CD8-positive, alpha-beta memory T cell (primary cell): ENCODE data around the gene TRAF4. TPM values are rescaled to one million over a fixed set of nuclear protein-coding genes. Genes with fewer than 3 reads are reported as not detected.
"Not testable (repeated sequence)": the region's sequence is repeated elsewhere in the genome, so short reads cannot be mapped to it uniquely, and the experiment has no call there.

Source experiments
- CTCF ChIA-PET: fragments of 350-600 bp; sonication (Branson Sonifier 250); formaldehyde crosslinking; loops from one replicate; lab custom pipeline; 2021; ENCODE audit warnings: antibody characterized with exemption; lab: Charles Lee
- POLR2A ChIA-PET: fragments of 350-600 bp; sonication (Branson Sonifier 250); formaldehyde crosslinking; loops from one replicate; lab custom pipeline; 2021; ENCODE audit warnings: antibody characterized with exemption; lab: Charles Lee
- DNase-seq, 5 donors: peaks; one replicate each; pipeline versions ENCODE4 v3.0.0 to v3.0.0-alpha.2; 2020 to 2022; ENCODE audit warnings: mixed read lengths in 1 of 5
- H3K27ac ChIP-seq: one replicate; pipeline ENCODE4 v1.7.0; 2013; ENCODE audit warnings: low read depth, mild to moderate bottlenecking, low read length, moderate library complexity
- H3K27me3 ChIP-seq: 2 replicates; pipeline ENCODE4 v1.7.0; 2013; ENCODE audit warnings: low read length, mild to moderate bottlenecking; ENCODE audit not compliant: insufficient read depth, poor library complexity, severe bottlenecking
- H3K36me3 ChIP-seq: 2 replicates; pipeline ENCODE4 v1.7.0; 2013; ENCODE audit warnings: mild to moderate bottlenecking, low read length, moderate library complexity; ENCODE audit not compliant: insufficient read depth
- H3K4me1 ChIP-seq: 2 replicates; pipeline ENCODE4 v1.7.0; 2013; ENCODE audit warnings: mild to moderate bottlenecking, low read length, moderate library complexity; ENCODE audit not compliant: insufficient read depth
- H3K4me3 ChIP-seq: 2 replicates; pipeline ENCODE4 v1.7.0; 2013; ENCODE audit warnings: mild to moderate bottlenecking, low read length
- H3K9me3 ChIP-seq: 2 replicates; pipeline ENCODE4 v1.7.0; 2013; ENCODE audit warnings: mild to moderate bottlenecking, low read length
- H3K27ac Mint-ChIP-seq, 8 donors: one replicate each; pipeline ENCODE4 v1.8.0; 2020 to 2021; ENCODE audit warnings: mixed read lengths in 8 of 8, mild to moderate bottlenecking in 6 of 8, inconsistent platforms in 3 of 8, moderate library complexity in 3 of 8
- H3K27me3 Mint-ChIP-seq, 2 donors: one replicate each; pipeline ENCODE4 v1.8.0; 2020 to 2021; ENCODE audit warnings: mixed read lengths in 2 of 2, mild to moderate bottlenecking in 1 of 2, moderate library complexity in 1 of 2
- H3K36me3 Mint-ChIP-seq, 3 donors: one replicate each; pipeline ENCODE4 v1.8.0; 2020 to 2021; ENCODE audit warnings: mixed read lengths in 3 of 3, inconsistent platforms in 1 of 3, mild to moderate bottlenecking in 1 of 3
- H3K4me1 Mint-ChIP-seq, 3 donors: one replicate each; pipeline ENCODE4 v1.8.0; 2020 to 2021; ENCODE audit warnings: mixed read lengths in 3 of 3, inconsistent platforms in 1 of 3, mild to moderate bottlenecking in 1 of 3
- H3K4me3 Mint-ChIP-seq, 7 donors: one replicate each; pipeline ENCODE4 v1.8.0; 2020 to 2021; ENCODE audit warnings: mixed read lengths in 7 of 7, mild to moderate bottlenecking in 6 of 7, moderate library complexity in 4 of 7, inconsistent platforms in 2 of 7
- H3K9me3 Mint-ChIP-seq, 5 donors: one replicate each; pipeline ENCODE4 v1.8.0; 2020 to 2022; ENCODE audit warnings: mixed read lengths in 5 of 5, mild to moderate bottlenecking in 3 of 5, moderate library complexity in 2 of 5, inconsistent platforms in 1 of 5
- polyA plus RNA-seq: library from polyadenylated mRNA; unstranded; fragments of 300-500 nt; fragmentation: Illumina TruSeq; gene quantifications from one replicate; pipeline ENCODE4 v1.2.3, GENCODE V29; 2021
- total RNA-seq, 2 experiments: library from RNA; stranded (reverse); gene quantifications; one replicate each; pipeline ENCODE4 v1.2.3, GENCODE V29; 2021

TRAF4 gene
- total and polyA plus RNA-seq, 3 experiments from 2014 or later, result 2.7 to 182 (median 176) TPM

DNA sequence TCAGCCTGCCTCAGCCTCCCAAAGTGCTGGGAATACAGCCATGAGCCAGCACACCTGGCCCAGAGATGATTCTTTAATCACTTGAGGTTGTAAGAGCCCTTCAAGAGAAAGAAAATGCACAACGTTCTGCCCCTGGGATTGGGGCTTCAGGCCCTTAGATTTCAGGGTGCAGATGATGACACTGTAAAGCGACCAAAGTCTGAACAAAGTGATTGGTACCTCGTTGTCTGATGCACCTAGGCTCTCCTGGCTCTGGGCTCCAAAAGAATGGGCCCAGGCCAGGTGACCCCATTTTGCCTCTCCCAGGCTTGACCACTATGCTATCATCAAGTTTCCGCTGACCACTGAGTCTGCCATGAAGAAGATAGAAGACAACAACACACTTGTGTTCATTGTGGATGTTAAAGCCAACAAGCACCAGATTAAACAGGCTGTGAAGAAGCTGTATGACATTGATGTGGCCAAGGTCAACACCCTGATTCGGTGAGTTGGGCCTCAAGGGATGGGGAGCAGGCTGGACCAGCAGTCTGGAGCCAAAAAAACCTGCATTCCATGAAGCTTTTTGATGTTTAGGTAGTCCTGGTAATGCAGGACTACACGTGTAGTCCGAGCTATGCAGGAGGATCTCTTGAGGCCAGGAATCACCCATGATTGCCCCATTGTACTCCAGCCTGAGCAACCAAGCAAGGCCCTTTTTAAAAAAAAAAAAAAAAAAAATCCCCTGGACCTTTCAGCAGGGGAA is 21.2 kb upstream of the TRAF4 start:
- peak overlapping the region; percentile 32 for H3K27ac ChIP-seq
- no peak for DNase-seq
- no peaks in the 10 kb centered on the region for H3K9me3 ChIP-seq
- H3K4me3 Mint-ChIP-seq, result peak overlapping the region in 6 of 7 donors; percentile 15 to 99 (median 72)
- POLR2A ChIA-PET, result interaction anchor here (0.6 to 4.1 kb wide), 5 partner anchors 12 to 229 kb away, joined by 3 to 65 read pairs (median 4); partner anchors contain the start of genes BLTP2, PHF12 and PROCA1
- peaks cover 66 to 85% (median 71%) of the 10 kb centered on the region in 3 donors for H3K4me1 Mint-ChIP-seq
- peaks cover 46% of the 10 kb centered on the region for H3K4me1 ChIP-seq
- H3K36me3 ChIP-seq, result peaks cover 35% of the 10 kb centered on the region
- H3K27me3 Mint-ChIP-seq, result peaks cover 0 to 8% of the 10 kb centered on the region in 2 donors
- peak overlapping the region in 7 of 8 donors; percentile 33 to 96 (median 93) for H3K27ac Mint-ChIP-seq
- no peaks in the 10 kb centered on the region for H3K27me3 ChIP-seq
- H3K9me3 Mint-ChIP-seq, result no peaks in the 10 kb centered on the region
- H3K4me3 ChIP-seq, result no peak overlapping the region
- CTCF ChIA-PET, result interaction anchor here (1.4 to 14.8 kb wide), 2 partner anchors 11 to 24 kb away, joined by 3 to 579 read pairs; partner anchors contain the start of genes PROCA1 and TRAF4
- H3K36me3 Mint-ChIP-seq, result peaks cover 3 to 60% (median 19%) of the 10 kb centered on the region in 3 donors

DNA sequence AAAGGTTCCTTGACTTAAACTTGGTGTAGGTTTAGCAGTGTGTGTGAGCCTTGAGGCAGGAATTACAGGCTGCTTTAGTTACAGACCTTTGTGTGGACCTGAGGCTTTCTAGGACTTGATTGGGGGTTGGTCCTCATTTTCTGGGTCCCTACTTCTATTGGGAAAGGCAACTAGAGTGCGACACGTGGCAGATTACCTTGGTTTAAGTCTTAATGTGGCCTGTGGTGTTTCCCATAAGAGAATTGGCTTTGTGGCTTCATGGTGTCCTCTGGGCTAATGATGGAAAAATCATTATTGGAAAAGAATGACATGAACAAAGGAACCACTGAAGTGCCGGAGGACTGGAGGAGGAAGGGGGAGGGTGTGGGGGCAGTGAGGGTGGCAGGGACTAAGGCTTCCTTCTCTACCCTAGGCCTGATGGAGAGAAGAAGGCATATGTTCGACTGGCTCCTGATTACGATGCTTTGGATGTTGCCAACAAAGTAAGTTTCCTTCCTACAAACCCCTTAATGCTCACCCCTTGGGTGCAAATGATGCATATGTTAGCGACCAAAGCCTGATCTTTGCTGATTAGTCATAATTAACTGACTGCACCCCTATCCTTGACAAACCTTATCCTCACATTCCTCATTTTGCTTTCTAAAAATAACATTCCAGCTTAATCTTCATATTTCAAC is 20.5 kb upstream of the TRAF4 start:
- H3K4me3 ChIP-seq, result no peak overlapping the region
- Mint-ChIP-seq H3K4me1 (peaks cover 69 to 89% (median 76%) of the 10 kb centered on the region in 3 donors), H3K9me3 (no peaks in the 10 kb centered on the region), H3K27me3 (peaks cover 0 to 11% of the 10 kb centered on the region in 2 donors), H3K36me3 (peaks cover 3 to 66% (median 19%) of the 10 kb centered on the region in 3 donors), H3K4me3 (peak overlapping the region in 6 of 7 donors; percentile 13 to 89 (median 33)), H3K27ac (peak overlapping the region in 7 of 8 donors; percentile 61 to 92 (median 77))
- H3K36me3 ChIP-seq, result peaks cover 35% of the 10 kb centered on the region
- ChIA-PET CTCF (interaction anchor here (1.4 to 14.8 kb wide), 2 partner anchors 12 to 24 kb away, joined by 3 to 579 read pairs; partner anchors contain the start of genes PROCA1 and TRAF4), POLR2A (no interaction called here)
- no peak for DNase-seq
- no peak overlapping the region for H3K27ac ChIP-seq
- no peaks in the 10 kb centered on the region for H3K27me3 ChIP-seq
- H3K9me3 ChIP-seq, result no peaks in the 10 kb centered on the region
- H3K4me1 ChIP-seq, result peaks cover 46% of the 10 kb centered on the region

DNA sequence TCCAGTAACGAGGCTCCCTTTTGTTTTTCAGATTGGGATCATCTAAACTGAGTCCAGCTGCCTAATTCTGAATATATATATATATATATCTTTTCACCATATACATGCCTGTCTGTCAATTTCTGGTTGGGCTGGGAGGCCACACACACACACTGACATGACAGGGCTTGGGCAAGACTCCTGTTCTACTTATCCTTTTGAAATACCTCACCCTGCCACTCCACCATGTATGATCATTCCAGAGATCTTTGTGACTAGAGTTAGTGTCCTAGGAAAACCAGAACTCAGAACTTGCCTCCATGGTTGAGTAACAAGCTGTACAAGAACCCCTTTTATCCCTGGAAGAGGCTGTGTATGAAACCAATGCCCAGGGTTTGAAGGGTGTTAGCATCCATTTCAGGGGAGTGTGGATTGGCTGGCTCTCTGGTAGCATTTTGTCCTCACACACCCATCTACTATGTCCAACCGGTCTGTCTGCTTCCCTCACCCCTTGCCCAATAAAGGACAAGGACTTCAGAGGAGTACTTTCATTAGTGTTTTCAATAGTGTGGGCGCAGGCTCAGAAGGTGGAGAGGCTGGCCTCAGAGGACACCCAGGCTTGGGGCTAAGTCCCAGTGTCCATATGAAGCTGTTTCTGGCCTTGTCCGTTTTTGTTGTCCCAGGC is 19.8 kb upstream of the TRAF4 start:
- H3K9me3 Mint-ChIP-seq, H3K9me3 ChIP-seq, POLR2A ChIA-PET, H3K4me3 ChIP-seq, H3K27ac ChIP-seq, DNase-seq, H3K27me3 Mint-ChIP-seq, H3K27me3 ChIP-seq: not testable (repeated sequence)
- H3K36me3 Mint-ChIP-seq, result peaks cover 3 to 70% (median 19%) of the 10 kb centered on the region in 3 donors
- peak overlapping the region in 6 of 8 donors; percentile 44 to 92 (median 70) for H3K27ac Mint-ChIP-seq
- peaks cover 70 to 89% (median 76%) of the 10 kb centered on the region in 3 donors for H3K4me1 Mint-ChIP-seq
- CTCF ChIA-PET, result interaction anchor here (1.4 to 14.8 kb wide), 2 partner anchors 12 to 23 kb away, joined by 3 to 579 read pairs; partner anchors contain the start of genes PROCA1 and TRAF4
- Histone ChIP-seq H3K36me3 (peaks cover 35% of the 10 kb centered on the region), H3K4me1 (peaks cover 46% of the 10 kb centered on the region)
- H3K4me3 Mint-ChIP-seq, result peak overlapping the region in 6 of 7 donors; percentile 13 to 90 (median 86)

DNA sequence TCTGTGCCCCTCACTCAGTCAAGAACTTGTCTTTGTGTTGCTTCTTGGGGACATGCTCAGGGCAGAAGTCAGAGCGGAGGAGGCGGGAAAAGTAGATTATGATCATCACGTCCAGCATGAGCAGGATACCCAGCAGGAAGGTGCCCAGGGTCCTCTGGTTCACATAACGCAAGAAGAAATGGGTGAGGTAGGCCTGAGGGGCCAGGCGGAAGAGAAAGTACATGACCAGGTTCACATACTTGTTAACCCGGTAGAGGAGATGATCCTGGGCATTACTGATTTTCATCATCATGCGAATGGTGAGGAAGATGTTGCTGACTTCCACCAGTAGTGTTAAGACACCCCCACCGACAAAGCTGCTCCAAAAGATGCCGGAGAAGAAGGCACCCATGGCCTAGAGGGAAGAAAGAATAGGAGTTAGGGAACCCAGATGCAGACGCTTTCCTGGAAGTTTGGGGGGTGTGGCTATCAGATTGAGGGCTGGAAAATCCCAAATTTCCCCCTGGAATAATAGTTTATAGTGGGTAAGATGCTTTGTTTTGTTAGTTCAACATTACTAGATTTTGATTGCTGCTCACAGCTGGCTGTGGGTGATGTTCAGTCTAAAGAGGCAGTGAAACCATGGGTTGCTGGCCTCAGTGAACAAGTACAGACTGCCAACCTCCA is 19.2 kb upstream of the TRAF4 start:
- peaks cover 35% of the 10 kb centered on the region for H3K36me3 ChIP-seq
- CTCF ChIA-PET, result interaction anchor here (0.8 to 14.8 kb wide), 3 partner anchors 22 to 229 kb away, joined by 4 to 579 read pairs (median 16); partner anchors contain the start of gene TRAF4
- H3K4me1 ChIP-seq, result peaks cover 45% of the 10 kb centered on the region

DNA sequence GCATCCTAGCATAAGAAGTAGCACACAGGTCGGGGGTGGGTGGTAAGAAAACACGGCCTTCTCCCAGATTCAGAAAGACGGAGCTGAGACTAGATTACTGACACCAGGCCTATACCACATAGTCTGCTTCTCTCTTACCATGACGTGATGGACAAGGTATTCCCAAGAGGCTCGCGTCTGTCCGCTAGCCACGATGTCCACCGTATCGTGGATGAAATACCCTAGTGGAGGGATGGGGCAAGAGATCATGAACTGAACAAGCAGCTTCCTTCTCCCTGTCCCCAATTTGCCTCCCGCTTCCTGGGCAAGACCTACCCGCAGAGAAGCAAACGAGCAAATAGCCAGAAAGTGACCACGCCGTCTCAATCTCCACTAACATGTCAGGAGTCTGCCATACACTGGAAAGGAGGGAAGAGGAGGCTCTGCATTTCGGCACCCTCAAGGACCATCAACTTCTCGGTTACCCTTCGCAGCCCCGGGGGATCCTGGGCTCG is 18.6 kb upstream of the TRAF4 start:
- H3K36me3 Mint-ChIP-seq, result peaks cover 3 to 65% (median 18%) of the 10 kb centered on the region in 3 donors
- DNase-seq, result no peak
- H3K27ac Mint-ChIP-seq, result peak overlapping the region; percentile 40 to 92 (median 80)
- CTCF ChIA-PET, result interaction anchor here (0.8 to 14.8 kb wide), 4 partner anchors 22 to 228 kb away, joined by 4 to 579 read pairs (median 15); partner anchors contain the start of gene TRAF4
- peaks cover 64 to 85% (median 67%) of the 10 kb centered on the region in 3 donors for H3K4me1 Mint-ChIP-seq
- H3K27me3 Mint-ChIP-seq, result peaks cover 0 to 5% of the 10 kb centered on the region in 2 donors
- peak overlapping the region; percentile 72 for H3K27ac ChIP-seq
- H3K4me1 ChIP-seq, result peaks cover 45% of the 10 kb centered on the region
- peaks cover 35% of the 10 kb centered on the region for H3K36me3 ChIP-seq
- H3K27me3 ChIP-seq, result no peaks in the 10 kb centered on the region
- no peaks in the 10 kb centered on the region for H3K9me3 Mint-ChIP-seq
- peak overlapping the region; percentile 78 to 90 (median 88) for H3K4me3 Mint-ChIP-seq
- POLR2A ChIA-PET, result interaction anchor here (3.0 to 4.3 kb wide), 3 partner anchors 22 to 225 kb away, joined by 18 to 128 read pairs (median 44); partner anchors contain the start of genes BLTP2, PHF12 and TRAF4
- peak overlapping the region; percentile 49 for H3K4me3 ChIP-seq
- no peaks in the 10 kb centered on the region for H3K9me3 ChIP-seq

More for the DNA sequence above, 19.2 kb upstream of the TRAF4 start:
- Mint-ChIP-seq H3K27me3 (peaks cover 0 to 5% of the 10 kb centered on the region in 2 donors), H3K9me3 (no peaks in the 10 kb centered on the region), H3K4me1 (peaks cover 67 to 87% (median 73%) of the 10 kb centered on the region in 3 donors), H3K4me3 (peak overlapping the region; percentile 78 to 90 (median 88)), H3K36me3 (peaks cover 3 to 70% (median 19%) of the 10 kb centered on the region in 3 donors), H3K27ac (peak overlapping the region; percentile 40 to 92 (median 78))
- no peaks in the 10 kb centered on the region for H3K9me3 ChIP-seq
- no peak for DNase-seq
- no peaks in the 10 kb centered on the region for H3K27me3 ChIP-seq
- no peak overlapping the region for H3K4me3 ChIP-seq
- POLR2A ChIA-PET, result interaction anchor here (3.0 kb wide), 1 partner anchor 79 kb away, joined by 18 read pairs; the partner anchor contains the start of gene BLTP2
- H3K27ac ChIP-seq, result no peak overlapping the region

DNA sequence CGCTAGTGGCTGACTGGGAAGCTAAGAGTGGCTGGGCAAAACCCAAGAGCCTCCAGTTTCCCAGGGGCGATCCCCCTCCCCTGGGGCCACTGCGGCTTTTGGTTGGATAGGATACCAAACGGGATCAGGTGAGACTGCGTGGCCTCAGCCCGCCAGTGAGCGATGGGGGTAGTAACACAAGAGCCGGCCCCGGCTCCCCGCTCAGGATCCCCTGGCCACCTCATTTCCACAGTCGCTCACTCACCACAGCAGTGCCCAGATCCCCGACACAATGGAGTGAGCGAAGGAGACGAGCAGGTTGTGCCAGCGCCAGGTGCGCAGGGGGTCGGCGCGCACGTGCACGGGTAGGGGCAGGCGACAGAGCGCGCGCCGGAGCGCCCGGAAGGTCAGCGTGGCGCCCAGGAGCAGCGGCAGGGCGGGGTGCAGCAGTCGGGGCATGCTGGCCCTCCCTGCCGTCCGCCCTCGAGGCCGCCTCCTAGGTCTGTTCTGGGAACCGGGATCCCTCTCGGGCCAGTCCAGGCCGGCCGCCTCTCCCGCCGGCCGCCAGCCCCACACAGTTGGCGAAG is 18.1 kb upstream of the TRAF4 start:
- Mint-ChIP-seq H3K36me3 (peaks cover 0 to 60% (median 13%) of the 10 kb centered on the region in 3 donors), H3K27me3 (peaks cover 0 to 5% of the 10 kb centered on the region in 2 donors), H3K9me3 (no peaks in the 10 kb centered on the region), H3K4me3 (peak overlapping the region; percentile 78 to 90 (median 88)), H3K27ac (peak overlapping the region in 7 of 8 donors; percentile 55 to 92 (median 78)), H3K4me1 (peaks cover 58 to 79% (median 62%) of the 10 kb centered on the region in 3 donors)
- DNase-seq, result peak in 3 of 5 donors; percentile 14 to 39 (median 28)
- Histone ChIP-seq H3K4me1 (peaks cover 40% of the 10 kb centered on the region), H3K9me3 (no peaks in the 10 kb centered on the region), H3K4me3 (peak overlapping the region; percentile 49), H3K36me3 (peaks cover 33% of the 10 kb centered on the region), H3K27ac (peak overlapping the region; percentile 72), H3K27me3 (no peaks in the 10 kb centered on the region)
- POLR2A ChIA-PET, result interaction anchor here (1.1 to 4.3 kb wide), 7 partner anchors 14 to 228 kb away, joined by 3 to 128 read pairs (median 13); partner anchors contain the start of genes BLTP2, PHF12, PROCA1 and TRAF4
- CTCF ChIA-PET, result interaction anchor here (0.8 to 14.8 kb wide), 32 partner anchors 10 to 398 kb away, joined by 3 to 579 read pairs (median 7); partner anchors contain the start of genes BLTP2, DHRS13, FAM222B and PHF12
